NCI-H226 (cell line): ENCODE measurements around the gene KCNG4.

ENCODE experiments used
- DNase-seq: peaks from one replicate; pipeline ENCODE4 v3.0.0-alpha.2; 2015

Gene KCNG4

GRCh38 chr16:84181144-84181915, 58.5 kb downstream of the KCNG4 start:
- no peak for DNase-seq

DNA sequence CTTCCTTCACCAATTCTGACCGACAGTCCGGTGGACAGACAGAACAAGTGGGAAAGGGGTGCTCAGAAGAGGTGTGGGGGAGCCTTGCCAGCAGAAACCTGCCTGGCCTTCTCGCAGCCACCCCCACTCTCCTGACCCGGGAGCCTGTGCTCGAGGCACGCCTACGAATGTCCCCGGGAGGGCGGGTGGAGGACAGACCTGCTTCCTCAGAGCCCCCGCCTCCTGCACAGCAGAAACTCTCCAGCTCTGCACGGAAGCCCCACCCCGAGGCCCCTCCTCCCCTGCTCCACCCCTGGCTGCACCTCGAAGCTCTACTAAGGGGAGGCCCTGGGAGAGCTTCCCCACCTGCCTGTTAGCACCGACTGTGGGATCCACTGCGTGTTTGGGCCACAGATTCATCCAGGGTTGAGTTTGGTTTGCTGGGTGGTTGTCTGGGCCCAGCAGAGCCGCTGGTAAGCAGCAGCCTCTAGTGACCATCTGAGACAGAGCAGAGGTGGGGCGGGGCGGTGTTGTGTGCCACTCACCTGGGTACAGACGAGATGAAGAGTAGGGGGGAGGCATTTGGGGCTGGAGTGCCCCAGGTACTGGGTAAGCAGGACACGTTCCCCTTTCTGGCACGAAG, 59.2 kb downstream of the KCNG4 start:
- no peak for DNase-seq

DNA sequence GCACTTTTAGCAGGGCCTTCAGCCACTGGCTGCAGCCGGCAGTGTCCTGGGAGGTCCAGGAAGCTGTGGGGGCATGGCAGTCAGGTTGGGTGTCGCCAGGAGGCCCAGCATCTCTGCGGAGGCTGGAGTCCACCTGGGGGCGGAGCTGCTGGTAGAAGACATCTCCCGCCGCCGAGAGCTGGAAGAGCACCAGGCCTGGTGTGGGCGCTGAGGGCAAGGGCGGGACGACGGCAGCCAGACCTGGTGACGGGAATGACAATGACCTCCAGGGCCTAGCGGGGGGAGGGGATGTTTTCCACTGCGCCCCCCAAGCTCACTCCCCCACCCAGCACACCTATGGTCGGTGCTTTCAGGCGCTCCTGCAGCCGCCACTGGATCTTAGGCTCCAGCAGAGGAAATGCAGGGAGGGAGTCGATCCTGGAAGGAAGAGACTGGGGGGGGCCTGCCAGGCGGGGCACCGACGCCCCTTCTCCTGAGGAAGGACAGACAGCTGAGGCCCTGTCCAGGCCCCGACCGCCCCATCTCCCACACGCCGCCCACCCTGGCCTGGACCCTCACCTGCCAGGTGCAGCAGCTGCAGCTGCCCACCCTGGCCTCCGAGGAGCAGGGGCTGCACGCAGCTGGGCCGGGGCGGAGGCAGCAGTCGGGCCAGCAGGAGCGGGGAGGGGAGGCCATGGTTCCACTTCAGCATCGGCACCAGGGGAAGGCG, 60.0 kb downstream of the KCNG4 start:
- no peak for DNase-seq

DNA sequence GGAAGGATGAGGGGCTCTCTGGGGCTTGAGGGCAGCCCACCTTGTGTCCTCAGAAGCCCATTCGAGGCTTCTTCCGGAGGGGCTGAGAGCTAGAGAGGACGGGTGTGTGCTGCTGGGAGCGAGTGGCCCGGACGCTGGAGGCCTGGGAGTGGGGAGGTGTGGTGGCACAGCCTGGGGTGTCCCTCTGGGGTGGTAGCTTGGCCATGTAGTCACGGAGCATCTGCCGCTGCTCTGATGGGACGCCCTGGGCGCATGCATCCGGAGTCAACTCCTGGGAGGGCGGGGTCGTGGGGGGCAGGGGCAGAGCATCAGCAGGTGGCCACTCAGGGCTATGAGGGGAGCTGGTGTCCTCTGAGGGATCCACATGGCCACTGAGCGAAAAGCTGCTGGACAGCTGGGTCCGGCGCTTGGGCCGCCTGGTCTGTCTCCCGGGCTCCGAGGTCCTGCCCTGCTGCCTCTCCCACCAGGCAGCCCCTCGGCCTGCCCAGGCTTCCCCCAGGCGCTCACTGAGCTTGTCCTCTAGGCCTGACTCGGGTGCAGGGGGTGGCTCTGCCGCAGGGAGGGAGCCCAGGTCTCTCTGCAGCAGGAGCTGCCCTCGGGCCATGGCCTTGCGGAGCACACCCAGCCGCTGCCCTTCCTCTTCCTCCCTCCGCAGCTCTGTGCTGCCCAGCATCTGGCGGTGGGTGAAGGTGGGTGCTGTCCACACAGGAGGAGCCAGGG, 60.8 kb downstream of the KCNG4 start:
- no peak for DNase-seq

GRCh38 chr16:84178146-84178765, 61.6 kb downstream of the KCNG4 start:
- no peak for DNase-seq

GRCh38 chr16:84177741-84178073, 62.1 kb downstream of the KCNG4 start:
- peak; percentile 39 for DNase-seq

DNA sequence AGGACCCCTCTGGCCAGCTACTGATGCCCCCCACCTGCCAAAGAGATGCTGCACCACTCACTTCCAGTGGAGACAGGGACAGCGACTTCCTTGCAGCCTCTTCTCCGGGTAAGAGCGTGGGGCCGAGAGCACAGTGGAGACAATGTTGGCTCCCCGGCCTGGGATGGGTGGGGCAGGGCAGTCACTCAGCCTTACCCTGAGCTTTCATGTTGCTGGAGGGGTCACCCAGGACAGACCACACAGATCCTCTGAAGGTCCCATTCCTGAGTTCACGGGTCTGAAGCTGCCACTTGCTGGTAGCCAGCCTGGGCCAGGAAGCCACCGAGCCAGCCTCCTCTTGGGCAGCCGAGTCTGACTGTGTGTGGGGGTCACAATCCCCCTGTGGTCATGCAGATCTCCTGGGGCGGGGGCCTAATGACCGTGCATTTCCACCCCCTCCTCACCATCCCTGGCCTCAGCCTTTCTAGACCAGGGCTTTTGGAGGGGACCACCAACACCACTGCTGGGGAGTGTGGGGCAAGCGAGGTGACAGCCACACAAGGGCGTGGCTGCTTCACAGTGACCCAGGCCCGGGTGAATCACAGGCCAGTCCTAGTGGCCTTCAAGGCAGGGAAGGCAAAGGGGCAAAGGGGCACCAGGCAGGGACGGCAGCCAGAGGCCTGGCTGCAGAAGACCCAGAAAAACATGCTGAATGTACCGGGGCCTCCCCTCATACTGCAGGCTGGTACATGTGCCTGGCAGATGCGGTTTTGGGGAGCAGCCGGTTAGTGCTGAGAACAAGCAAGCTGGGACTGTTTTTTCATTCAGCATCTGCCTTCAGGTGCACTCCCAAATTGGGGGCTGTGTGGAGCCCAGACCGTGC, 63.4 kb downstream of the KCNG4 start:
- no peak for DNase-seq

DNA sequence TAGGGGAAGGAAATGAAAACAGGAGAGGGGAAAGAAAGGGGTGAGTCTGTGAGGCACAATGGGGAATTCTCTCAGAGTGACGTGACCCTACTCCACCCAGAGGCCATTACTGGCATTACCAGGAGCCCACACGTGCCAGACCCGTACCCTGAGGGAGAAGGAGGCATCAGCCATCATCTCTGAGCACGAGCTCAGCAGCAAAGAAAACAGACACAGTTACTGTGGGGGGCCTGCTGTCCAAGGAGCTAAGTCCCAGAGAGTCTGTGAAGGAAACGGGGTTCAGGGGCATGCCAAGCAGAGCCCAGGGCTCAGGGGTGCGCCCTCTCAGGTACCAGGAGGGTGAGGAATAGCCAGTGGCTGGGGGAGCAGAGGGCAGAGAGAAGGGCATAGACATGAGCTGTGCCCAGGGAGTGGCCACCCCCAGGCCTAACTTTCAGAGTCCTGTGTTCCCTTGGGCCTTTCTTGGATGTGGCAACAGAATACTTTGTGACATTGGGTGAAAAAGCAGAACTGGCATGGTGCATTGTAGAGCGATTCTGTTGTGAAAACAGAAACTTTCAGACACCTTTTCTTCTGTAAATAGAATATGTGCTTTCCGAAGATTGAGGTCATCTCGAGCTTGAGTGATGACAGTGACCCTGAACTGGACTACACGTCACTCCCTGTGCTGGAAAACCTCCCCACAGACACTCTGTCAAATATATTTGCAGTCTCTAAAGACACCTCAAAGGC, 64.3 kb downstream of the KCNG4 start:
- DNase-seq = peak; percentile 39

GRCh38 chr16:84174396-84174795, 65.4 kb downstream of the KCNG4 start:
- no peak for DNase-seq

DNA sequence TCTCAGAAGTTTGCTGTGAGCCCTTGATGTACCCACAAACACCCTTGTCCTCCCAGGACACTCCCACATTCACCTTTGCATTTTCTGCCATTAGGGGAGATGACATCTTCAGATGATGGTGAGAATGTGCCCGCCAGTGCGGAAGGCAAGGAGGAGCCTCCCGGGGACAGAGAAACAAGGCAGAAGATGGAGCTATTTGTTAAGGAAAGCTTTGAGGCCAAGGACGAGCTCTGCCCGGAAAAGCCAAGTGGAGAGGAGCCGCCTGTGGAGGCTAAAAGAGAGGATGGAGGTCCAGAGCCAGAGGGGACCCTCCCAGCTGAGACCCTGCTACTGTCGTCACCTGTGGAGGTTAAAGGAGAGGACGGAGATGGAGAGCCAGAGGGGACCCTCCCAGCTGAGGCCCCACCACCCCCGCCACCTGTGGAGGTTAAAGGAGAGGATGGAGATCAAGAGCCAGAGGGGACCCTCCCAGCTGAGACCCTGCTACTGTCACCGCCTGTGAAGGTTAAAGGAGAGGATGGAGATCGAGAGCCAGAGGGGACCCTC, 70.0 kb downstream of the KCNG4 start:
- no peak for DNase-seq
